HG02981 (cell line): ENCODE measurements around the gene EDEM3.

ENCODE experiments used
- ATAC-seq: cut with Tn5 transposase; IDR thresholded peaks from one replicate; pipeline ENCODE4 v1.9.1; 2021; ENCODE audit warnings: mild to moderate bottlenecking, moderate library complexity; ENCODE audit not compliant: unreplicated experiment

EDEM3 gene

DNA sequence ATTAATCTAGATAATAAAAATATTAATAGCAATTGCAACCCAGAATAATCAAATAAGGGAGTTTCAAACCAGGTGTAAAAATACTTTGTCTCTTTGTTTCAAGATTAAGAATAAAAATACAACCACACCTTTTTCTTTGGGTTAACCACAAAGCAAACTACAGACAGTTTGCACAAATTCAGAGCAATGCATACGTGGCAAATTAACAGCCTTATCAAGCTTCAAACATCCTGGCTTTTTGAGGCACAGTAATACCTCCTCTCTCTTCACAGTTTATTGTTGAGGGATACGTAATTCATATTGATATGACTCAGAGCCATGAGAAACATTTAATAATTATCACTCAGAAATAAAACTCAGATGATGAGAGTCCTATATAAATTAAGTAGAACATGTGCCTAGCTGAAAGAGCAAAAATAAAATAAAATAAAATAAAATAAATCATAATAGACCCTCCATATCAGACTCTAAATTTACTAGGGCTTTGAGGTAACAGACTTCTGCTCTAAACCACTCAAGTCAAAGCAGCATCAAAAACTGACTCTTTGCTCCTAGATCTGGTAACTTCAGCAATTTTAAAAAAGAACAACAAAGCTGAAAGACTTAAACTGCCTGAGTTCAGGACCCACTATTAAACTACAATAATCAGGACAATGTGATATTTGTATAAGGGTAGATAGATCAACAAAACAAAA, 11.4 kb downstream of the EDEM3 start:
- ATAC-seq: no peak

DNA sequence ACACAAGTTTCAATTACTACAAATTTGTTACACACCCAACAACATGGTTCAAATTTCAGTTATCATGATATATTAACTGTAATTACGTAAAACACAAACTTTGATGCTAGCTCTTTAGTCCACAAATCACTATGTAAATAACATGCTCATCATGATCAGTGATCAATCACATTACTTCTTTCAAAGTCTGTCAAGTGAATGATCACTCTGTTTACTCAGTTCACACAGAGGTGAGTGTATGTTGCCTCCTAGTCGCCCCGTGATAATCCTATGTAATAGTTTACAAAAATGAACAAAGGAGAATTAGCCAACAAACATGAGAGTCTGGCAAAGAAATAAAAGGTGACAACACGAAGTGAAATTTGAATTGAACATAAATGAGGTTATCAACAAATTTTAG, 14.3 kb downstream of the EDEM3 start:
- ATAC-seq: no peak

DNA sequence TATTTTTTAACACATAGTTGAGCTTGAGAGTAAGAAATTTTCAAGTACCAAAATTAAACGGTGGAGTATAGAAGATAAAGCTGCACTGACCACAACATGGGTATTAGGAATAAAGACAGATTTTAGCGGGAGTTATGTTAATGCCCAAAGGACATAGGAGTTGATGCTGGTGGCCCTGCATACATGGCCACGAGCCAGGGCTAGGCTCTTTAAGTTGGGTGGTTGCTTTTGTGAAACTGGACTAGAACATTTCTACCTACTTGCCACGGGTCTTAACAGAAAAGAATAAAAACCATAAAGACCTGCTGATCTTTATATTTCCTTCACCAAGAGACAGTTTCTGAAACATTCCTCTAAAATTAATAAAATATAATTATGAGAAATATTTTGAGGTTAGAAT, 14.9 kb downstream of the EDEM3 start:
- no peak for ATAC-seq

DNA sequence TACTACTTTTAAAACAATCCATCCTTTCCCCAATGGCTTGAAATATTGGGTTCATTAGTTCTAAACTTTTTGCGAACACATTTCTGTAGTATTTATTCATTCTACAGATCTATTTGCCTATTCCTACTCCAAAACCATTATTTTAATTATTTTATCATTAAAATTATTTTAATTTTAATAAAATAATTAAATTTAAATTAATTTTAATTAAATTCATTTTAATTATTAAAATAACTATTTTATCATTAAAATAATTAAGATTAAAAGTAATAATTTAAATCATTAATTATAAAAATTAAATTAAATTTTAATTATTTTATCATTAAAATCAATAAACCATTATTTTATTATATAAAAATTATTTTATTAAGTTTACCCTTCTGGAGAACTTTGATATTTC, 15.6 kb downstream of the EDEM3 start:
- ATAC-seq: no peak

DNA sequence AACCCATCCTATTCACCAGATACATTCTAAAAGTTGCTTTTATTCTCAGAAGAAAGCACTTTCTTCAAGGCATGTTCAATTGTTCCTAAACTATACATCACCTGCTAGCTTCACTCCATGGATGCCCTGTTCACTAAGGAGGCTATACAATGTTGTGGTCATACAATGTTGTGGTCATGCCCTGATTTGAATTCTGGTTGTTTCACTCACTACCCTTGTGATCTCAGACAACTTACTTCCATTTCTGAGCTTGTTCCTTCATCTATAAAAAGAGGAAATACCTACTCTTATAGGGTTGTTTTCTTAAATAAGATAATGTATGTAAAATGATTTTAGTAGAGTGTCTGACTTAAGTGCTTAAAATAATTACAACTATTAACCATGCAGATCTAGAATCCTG, 19.7 kb downstream of the EDEM3 start:
- ATAC-seq: no peak

DNA sequence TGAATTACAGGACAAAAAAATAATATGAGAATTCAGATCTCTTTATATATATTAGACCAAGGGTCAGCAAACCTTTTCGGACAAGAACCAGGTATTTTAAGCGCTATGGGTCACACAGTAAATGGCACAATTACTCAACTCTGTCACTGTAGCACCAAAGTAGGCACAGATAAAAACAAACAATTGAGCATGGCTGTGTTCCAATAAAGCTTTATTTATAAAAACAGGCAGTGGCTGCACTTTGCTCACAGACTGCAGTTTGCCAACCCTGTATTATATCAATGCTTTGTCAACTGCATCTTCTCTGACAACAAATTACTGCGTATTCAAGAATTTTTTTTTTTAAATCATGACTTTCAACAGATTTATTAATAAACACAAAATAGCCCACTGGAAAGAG, 29.8 kb downstream of the EDEM3 start:
- ATAC-seq: no peak

DNA sequence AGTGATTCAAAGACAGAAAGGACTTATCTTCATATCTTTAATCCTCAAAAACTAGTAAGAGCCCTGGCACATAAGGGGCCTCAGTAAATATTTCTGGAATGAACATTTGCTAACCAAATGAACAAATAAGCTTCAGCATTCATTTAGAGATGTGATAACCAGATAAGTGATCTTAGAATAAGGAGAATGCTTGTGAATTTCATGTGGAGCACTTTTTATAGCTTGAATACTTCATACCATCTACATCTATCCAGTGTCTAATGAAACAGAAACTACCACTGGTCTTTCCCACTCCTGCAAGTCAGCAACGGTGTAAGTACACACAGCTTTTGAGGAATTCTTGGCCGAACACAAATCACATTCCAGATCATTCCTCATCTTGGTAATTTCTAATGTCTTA, 38.5 kb downstream of the EDEM3 start:
- no peak for ATAC-seq

DNA sequence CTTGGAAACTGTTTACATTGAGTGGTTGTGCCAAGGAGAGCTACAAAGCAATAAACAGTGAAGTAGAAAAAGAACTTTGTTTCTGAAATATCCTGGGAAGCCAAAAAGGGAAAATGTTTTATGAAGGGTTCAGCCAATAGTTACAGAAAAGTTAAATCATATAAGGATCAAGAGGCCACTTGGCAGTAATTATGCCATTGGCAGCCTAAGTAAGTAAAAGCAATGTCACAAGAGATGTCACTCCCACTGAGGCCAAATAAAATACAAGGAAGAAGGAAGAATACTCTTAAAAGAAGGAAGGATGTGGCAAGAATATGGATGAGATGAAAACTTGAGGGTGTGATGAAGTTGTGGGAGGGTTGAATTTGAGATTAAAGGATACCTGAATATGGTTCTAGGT, 45.2 kb downstream of the EDEM3 start:
- ATAC-seq: no peak

DNA sequence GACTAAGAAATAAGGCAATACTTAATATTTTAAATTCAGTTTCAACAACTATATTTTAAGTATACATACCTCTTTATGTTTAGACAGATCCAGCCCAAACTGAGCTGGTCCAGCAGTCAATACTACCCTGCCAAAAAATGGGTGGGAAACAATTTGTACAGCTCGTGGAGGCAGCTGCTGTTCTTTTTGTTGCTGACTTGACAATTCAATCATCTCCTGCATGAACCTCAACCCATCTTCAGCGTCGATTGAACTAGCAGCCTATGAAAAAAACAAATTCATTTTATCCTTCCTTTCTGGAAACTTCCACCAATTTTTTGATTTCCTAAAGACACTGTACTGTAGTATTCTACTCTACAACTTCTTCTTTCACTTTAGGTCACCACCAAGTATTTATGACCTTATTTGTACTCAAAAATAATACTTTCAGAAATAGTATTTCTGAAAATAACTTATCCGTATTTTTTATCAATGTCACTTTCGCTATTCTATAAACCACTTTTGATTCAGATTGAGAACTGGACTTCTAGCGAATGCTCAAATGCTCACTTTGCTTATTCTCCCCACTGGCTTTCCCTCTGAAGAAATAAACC, 46.5 kb downstream of the EDEM3 start:
- no peak for ATAC-seq

DNA sequence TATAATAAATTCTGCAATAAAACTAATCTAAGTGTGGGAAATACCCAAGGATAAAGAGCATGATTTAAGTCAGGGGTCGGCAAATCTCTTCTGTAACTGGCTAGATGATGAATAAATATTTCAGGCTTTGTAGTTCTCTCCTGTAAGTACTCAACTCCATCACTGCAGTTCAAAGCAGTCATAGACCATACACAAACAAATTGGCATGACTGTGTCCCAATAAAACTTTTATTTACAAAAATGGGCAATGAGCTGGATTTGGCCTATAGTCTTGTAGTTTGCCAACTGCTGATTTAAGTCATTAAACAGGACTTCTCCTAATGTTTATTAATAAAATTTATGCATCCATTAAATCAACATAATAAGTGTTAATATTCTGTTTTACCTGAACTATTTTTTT, 49.4 kb downstream of the EDEM3 start:
- ATAC-seq: no peak

DNA sequence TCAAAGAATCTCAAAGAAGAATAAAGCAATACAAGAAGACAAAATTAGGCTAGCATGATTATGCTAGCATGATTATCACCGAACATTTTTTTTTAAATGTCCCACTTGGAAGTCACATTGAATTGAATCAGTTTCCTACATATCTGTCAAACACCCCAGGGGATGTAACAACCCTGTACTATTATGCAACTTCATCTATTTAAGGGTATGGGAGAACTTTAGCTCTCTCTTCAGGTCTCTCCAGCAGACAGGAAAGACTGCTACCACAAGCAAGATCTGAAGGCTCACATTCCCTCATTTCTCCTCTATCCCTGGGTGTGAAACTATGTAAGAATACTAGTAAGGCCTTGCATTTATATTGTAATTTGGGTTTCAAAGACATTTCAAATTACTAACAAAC, 52.8 kb downstream of the EDEM3 start:
- no peak for ATAC-seq

DNA sequence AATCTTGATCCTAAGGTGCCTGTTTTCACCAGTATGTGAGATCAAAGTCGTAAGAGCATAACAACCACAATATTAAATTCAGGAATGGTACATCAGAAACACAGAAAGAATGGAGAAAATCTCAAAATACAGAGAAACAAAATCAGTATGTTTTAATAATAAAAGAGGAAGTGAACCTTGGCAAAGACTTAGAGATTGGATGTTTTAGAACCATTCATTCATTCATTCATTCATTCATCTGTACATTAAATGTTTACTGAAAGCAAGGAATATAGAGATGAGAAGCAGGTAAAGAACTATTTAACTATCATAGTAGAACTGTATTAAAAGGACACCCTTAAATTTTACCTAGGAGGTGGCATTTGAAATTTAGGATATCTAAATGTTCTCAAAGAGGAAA, 55.7 kb downstream of the EDEM3 start:
- no peak for ATAC-seq

DNA sequence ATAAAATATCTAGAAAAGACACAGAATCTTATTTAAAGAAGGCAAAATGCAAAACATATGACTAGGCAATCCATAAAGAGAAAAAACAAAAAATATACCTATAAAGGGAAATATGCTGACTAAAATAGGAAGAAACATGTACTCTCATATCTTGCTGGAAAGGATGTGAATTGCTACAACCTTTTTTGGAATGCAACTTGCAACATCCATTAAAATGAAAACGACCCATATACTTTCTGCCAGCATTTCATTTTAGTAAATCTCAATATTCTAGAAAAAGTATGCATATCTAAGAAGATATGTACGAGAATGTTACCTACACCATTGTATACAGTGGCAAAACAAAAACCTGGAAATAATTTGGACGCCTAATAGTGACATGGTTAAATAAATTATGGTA, 56.6 kb downstream of the EDEM3 start:
- ATAC-seq: no peak

DNA sequence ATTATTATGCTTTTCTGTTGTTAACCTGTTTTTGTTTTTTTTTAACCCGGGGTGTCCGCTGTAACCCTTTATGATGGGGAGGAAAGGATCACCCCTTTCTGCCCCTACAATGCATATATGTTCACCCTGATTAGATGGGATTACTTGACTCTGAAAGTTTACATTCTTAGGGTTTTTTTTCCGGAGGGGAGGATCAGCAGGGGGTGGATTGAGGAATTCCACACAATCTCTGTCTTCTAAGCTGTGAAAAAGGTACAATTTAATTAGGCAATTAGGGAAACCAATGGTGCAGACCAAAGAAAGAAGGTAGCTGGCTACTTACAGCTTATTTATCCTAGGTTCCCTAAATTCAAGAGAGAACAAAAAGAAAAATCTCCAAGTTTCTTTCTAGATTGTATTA, 58.3 kb downstream of the EDEM3 start:
- ATAC-seq: no peak

DNA sequence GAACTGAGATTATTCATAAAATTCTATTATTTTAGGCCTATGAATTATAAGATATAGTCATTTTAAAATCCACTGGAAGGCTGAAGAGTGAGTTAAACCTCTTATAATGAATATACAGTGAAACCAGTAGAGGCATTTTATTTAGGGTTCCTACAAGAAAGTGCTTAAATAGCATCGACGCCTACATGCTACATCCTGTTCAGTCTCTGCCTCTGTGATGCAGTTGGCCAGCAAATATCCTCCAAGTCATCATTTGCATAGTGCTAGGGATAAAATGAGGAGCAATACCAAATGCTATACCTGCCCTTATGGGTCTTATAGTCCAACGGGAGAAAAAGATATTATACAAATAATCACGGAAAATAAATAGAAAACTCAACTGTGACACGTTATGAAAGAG, 59.6 kb downstream of the EDEM3 start:
- ATAC-seq: no peak

DNA sequence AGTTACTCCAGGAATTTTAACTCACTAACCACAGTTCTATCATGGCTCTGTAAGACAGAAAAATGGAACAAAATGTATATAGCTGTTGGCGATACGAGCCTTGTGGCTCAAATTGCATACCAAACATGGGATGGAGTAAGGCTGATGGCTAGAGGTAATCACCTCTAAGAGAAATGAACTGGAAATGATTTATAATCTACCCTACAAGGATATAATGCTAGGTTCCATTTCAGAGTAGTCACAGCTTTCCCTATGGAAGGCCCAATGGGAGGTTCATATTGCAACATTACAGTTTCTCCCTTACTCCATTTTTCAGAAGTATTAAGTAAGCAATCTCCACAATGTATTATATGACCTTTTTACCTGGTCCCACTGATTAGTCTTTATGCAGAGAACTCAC, 61.6 kb downstream of the EDEM3 start:
- no peak for ATAC-seq

DNA sequence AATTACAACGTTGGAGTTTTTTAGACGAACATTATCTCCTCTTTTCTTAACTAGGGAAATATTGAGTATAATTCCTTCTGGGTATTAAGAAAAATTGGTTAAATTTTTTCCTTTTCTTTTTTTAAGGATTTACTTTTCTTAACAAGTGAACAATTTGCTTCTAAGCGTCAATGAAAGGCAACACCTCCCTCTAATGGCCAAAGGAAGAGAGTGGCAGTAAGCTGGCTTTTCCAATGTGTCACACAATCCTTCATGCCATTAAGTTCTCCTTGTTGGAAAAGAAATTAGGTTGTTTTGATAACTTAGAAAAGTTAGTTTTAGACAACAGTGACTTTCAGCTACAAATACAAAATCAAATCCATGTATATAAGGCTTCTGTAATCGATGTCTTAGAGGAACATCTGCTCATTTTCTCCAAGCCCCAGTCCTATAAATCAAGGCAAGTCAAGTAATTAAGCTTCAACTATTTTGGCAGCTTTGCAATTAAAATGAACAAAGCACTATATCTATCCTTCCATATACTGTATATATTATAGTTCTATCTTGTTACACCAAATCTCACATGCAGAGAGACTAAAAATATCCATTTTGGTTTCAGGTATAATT, 62.8 kb downstream of the EDEM3 start:
- ATAC-seq: no peak

DNA sequence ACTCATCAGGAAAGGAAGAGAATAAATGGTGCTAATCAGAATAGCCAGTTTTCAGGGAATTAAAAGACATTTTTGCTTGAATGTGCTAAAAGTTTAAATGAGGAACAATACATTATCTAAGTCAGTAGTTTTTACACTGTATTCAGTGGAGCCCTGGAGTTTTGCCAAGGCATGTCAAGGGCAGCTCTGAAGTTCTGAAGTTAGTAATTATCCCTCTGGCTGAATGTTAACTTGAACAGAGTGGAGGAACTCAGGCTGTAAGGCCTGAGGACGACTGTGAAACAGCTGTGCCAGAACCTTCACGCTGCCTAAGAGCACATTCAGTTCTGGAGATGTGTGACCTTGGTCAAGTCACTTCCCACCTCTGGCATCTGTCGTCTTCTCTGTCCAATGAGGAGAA, 68.1 kb downstream of the EDEM3 start:
- no peak for ATAC-seq

DNA sequence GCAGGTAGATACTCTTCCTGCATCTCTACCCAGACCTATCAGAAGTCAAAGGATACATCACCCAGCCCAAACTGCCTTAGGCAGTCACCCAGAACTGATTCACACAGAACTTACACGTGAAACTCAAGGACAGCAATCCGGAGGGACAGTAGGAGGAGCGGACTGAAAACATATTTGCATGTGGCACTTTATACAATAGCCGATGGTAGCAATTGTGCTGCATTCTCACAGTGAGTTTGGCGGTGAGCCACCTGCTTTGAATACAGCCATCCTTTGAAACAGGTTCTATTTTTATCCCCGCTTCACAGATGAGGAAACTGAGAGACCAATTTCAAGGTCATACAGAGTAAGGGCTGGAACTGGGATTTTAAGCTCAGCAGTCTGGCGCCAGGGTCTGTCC, 69.5 kb downstream of the EDEM3 start:
- peak; percentile 41 for ATAC-seq

DNA sequence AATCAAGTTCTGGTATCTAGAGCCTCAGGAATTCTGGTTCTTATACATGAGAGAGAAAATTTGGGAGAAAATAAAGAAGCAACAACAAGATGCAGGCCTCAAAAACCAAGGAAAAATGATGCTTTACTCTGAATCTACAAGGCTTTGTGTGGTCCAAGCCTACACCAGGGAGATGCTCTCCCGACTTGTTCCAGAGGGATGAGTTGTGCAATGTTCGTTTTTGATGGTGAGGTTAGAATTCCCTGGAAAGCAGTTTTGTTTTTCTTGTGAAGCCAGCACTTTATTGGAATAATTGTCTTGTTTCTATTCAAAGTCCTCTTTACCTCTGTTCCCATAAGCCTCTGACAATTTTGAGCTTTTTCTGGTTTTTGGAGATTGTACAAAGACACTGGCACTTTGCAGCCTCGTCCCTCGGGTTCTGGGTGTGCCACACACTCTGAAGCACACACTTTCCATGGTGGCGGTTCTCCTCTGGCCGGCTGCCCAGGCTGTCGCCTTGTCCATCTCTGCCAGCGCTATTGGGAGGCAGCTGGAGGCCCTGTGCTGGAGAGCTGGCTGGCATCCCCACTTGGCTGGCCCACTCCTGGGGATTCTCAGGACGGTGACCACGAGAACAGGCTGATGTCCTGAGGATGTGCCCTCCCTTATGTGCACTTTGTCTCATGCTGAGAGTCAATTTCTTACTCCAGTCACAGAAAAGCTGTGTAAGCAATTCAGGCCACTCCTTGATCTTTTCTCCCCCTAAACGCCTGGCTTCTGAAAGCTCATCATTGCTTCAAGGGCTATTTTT, 70.2 kb downstream of the EDEM3 start:
- no peak for ATAC-seq

DNA sequence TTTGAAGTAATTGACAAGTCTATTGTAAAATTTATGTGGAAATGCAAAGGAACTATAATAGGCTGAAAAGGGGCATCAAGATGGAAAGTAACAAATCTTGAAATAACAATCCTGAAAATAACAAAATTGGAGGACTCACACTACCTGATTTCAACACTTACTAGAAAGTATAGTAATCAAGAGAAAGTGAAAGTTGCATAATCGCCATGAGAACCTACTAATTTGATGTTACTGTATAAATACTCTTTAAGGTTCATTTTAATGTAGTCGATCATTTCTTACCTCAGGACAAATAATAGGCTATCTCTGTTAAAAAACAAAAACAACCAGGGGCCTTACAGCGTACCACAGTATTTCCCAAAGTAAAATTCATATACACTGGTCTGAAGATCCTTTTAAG, 71.7 kb downstream of the EDEM3 start:
- ATAC-seq: no peak
